OCI-M1 (cell line): ENCODE results near the gene AKAP3.

ENCODE experiments used
- DNase-seq: peaks from one replicate; lab custom pipeline; 2025; lab: John Stamatoyannopoulos, UW

Gene AKAP3

DNA sequence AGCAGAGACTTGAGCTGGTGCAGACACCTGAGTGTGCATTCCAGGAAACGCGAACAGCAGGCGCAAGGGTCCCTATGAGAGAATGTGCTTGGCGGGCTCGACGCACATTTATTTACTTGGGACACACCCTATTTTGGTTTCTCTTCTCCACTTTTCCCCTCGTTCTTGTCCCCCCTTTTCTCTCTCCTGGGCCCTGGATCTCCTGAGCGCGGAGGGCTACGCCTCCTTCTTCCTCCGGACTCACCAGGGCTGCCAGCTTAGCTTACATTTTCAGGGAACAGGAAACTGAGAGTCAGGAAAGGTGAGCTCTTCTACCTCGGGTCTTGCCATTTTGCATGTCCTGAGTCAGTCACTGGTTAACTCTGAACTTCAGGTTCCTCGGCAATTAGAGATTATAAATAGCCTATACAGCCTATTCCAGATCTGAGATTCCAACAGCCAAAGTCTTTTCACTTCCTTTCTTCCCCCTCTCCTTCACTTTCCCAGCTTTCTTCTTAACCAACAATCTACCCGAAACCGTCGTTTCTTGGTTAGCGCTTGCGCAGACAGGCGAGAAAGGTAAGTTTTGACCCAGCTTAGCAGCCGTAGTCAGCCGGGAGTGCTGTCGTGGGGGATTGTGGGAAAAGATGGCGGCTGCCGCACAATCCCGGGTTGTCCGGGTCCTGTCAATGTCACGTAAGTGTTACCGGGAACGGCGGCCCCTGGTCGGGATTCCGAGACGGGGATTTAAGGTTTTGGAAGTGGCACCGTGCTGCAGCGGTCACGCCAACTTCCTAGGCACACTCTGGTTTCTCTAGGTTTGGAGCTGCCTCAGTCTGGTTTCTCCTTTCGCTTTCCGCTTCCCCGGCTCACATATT, at the start of gene AKAP3, which contains the start of gene NDUFA9:
AKAP3 (minus strand) TSS at position 551 of the 857 bp plus-strand sequence. CDS start 10,855 bp downstream, outside the sequence.
NDUFA9 (plus strand) TSS at position 614 of the 857 bp plus-strand sequence; CDS start at position 627, 13 bp downstream.
- DNase-seq, result peak; percentile 89

DNA sequence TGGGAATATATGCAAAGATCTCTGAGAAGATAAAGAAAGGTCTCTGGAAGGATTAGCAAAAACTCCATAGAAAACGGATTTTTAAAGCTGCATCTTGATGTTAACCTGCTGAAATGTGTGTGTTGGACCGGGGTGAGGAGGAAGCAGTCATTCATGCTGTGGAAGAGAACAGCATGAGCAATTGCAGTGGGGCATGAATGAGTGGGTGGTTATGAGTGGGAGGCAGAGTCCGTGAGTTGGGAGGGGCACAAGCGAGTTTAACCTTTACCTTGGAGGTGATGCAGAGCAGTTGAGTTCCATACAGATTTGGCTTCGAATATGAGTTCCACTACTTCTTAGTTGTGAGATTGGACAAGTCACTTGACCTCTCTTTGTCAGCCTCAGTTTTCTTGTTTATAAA, 41.9 kb upstream of the AKAP3 start:
- no peak for DNase-seq

DNA sequence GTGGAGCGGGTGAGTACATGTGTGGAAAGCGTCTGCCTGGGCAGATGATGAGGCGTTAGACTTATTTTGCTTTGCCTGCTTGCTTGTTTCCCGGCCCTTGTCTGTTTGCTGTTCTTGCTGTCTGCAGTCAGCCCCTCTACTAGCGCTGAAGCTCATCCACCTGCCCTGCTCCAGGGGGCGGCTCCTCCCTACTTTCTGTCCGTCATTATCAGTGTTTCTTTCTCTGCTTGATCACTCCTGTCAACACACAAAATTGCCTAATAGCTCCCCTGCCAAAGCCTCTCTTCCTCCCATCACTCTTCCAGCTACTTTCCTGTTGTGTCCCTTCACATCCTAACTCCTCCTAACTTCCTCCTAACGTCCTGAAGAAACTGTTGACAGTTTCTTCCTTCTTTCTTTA, 36.5 kb upstream of the AKAP3 start:
- no peak for DNase-seq

DNA sequence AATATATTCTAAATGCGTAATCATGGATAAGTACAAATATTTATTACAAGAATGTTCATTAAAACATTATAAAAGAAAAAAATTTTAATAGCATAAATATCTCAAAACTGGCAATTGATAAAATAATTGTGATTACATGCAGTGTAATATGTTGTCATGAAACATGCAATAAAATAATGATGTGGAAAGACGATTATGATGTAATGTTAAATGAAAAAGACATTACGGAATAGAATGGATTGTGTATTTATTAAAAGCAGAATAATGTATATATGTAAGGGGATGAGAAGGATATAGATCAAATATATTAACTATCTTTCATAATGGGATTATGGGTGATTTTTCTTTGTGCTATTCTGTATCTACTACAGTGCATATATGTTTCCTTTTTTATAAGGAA, 32.9 kb upstream of the AKAP3 start:
- no peak for DNase-seq

DNA sequence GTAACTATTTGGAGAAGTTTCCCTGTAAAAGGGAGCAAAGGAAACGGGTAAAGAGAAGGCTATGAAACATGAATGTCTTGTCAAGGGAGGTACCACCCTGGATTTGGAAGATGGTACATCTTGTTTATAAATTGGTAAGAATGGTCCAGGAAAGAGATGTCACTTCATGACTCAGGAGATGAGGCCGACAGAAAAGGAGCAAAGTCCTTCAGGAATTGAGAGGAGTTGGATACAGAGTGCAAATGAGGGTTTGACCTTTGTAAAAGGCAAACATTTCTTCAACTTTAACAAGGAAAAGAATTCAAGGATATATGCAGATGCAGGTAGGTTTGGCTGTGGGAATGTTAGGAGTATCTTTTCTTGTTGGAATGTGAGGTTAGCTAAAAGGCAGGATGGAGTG, 30.9 kb upstream of the AKAP3 start:
- DNase-seq, result no peak

DNA sequence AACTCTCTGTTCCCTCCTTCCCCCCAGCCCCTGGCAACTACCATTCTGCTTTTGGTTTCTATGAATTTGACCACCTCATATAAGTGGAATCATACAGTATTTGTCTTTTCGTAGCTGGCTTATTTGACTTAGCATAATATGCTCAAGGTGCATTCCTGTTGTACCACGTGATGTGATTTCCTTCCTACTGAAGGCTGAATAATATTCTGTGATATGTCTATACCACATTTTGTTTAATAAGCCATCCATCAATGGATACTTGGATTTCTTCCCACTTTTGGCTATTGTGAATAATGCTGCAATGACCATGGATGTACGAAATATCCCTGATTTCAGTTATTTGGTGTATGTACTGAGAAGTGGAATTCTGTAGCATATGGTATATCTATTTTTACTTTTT, 16.4 kb upstream of the AKAP3 start:
- DNase-seq, result no peak

DNA sequence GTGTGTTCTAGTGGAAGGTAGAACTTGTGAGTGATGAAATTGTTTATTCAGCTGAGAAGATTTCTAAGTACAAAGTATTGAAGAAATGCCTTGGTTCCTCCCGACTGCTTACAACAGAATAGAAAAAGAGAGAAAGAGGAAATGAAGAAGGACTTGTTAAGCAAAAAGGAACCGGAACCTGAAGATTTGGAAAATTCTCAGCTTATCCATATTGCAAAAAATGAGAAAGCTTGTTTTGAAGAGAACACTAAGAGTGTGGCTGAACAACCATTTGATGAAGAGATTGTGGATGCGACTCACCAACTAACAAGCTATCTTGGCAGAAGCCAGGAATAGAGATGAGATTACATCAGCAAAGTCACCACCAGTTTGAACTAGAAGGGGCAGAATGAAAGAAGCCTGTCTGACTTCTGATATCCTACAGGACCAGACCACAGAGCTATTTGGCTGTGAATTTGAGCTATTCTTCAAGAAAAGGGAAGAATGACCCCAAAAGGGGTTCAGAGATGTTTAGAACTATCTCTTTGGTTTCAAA, 15.2 kb upstream of the AKAP3 start:
- DNase-seq, result peak; percentile 75

DNA sequence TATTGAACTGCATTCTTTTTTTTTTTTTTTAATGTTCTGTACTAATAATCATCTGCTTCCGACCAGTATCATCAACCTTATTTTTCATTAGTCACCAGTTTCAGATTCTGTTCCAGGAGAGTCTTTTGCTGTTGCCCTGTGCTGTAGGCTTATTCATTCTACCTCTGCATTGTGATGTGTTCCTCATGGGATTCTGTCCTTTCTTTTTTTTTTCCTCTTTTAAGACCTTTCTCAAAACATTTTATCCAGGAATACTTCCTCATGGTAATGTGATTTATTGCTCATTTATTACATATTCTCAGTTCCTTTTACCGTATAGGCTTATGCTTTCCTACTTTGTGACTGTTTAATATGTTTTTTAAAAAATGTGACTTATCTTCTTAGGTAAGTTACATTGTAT, 4.8 kb upstream of the AKAP3 start:
- DNase-seq, result no peak

DNA sequence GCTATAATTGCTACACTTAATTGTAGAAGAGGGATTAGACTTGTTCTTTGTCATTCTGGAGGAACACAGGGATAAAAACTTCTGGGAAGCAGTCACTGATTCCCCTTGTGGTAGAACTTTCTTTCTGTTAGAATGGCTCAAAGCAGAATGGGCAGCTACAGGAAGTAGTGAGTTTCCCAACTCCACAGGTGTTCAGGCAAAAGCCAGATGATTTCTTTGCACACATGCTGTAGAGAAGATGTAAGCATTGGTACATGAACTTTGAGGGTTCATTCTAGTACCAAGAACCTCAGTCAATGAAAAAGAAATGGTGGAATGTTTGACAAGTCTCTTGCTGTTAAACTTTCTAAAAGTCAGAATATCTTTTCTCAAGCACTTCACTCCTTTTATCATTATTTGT, 4.4 kb upstream of the AKAP3 start:
- no peak for DNase-seq

DNA sequence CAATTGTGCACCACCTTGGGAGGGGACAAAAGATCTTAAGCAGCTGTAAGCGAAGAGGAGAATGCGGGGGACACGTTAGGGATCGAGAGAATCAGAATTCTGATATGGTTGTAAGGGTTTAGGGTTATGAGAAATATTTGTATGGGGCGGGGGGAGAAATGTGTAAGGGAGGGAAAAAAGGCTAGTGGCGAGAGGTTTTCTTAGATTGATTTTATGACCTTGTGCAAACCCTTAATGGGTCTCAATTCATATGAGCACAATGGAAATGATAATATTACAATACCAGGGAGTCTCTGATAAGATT, 459 bp upstream of the AKAP3 start:
- DNase-seq, result no peak

DNA sequence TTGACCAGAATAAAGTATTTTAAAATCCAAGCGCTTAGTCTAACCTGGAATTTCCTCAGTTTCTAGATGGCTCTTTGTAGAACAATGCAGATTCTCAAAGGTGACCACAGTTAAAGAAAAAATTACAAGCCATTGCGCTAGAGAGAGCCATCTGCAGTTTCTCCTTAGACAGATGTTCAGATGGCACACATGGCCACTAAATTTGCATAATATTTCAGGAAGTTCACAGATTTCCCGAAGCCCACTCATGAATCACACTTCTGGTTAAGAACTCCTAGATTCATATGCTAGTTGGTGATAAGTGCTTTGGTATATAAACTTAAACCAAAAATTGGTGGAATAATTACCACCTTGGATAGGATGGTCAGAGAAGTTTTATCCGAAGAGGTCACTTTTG, 749 bp downstream of the AKAP3 start:
- peak; percentile 73 for DNase-seq

DNA sequence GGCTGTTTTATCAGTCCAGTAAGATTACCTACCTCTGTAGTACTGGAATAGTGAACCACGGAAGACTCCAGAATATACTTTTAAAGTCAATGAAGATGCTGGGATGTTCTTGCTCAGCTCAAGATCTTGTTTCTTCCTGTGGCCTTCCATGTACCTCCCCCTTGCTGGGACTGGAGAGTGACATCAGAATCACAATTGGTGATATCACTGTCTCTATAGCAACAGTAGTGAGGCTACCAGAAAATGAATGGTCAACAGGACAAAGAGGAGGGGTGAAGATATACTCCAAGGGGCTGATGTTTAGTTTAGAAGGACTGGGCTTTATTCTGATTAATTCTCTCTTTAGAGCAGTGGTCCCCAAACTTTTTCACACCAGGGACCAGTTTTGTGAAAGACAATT, 3.8 kb downstream of the AKAP3 start:
- peak; percentile 7 for DNase-seq

DNA sequence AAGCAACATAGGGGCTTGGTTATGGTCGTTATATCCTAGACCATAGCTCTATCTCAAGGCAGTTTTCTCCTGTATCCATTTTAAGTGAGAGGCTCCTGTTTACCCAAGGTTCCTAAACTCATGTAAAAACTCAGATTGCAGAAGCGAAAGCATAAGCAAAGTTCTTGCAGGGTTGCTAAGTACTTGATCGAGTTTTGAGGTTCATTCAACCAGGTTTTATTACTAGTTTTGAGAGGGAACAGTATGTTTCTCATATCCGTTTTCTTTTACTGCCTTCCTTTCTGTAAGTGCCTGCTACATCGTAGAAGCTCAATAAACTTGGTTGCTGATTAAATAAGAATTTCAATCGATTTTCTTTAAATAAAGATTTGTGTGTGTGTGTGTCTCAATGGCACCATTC, 5.1 kb downstream of the AKAP3 start:
- no peak for DNase-seq

DNA sequence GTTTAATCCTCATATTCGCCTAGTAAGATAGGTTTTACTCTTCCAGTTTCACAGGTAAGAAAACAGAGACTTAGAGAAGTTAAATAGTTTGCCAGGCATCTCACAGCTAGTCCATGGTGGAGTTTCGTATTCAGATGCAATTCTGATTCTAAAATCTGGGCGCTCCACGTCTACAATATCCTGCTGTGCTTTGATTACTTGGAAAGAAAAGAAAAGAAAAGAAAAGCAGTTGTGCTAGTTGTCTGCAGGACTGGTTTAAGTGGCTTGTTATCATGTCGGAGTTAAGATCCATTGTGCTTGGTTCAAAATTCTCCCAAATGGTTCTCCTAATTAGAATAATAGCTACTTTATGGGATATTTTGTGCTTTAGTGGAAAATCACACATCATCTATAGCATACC, 18.6 kb downstream of the AKAP3 start:
- DNase-seq, result no peak

DNA sequence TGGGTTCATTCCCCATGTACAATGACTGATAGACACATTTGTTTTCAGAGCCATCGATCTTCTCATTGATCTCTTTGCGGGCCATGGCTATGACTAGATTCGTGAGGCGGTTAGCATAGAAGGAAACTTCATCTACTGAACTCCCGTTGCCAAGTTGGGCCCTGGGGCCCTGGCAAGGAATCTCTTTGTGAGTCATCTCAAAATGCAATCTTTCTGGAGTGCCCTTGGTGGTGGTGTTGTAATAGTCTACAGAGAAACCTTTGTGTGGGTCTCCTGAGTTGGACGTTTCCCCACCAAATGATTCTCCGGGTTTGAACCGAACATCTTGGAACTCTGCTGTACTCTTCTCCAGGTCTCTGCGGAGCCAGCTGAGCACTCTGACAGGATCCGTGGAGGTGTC, 20.4 kb downstream of the AKAP3 start:
- DNase-seq, result no peak

DNA sequence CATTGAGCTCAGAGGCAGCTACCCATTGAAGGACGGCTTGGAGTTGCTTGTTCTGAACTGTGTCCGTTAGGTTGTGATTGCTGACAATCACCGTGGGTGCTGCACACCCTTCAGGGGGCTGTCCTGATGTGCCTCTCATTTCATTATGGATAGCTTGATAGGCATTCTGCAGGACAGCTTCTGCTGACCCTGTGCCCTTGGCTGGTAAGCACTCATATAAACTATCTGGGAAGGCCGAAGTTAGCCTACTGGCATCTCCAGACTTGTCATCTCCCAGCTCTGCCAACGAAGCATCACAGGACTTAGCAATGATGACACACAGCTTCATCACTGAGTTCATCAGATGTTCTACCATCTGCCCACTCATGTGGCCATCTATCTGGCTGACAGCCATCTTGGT, 22.3 kb downstream of the AKAP3 start:
- DNase-seq, result no peak

DNA sequence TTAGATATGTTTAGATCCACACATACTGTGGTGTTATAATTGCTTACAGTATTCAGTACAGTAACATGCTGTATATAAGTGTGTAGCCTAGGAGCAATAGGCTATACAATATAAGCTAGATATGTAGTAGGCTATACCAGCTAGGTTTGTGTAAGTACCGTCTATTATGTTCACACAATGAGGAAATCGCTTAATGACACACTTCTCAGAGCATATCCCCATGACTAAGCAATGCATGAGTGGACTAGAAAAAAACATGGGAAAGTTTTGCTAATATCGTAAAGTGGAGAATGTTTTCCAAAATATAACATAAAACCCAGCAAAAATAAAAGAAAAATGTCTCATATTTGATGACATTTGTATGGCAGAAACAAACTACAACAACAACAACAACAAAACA, 27.3 kb downstream of the AKAP3 start:
- no peak for DNase-seq

DNA sequence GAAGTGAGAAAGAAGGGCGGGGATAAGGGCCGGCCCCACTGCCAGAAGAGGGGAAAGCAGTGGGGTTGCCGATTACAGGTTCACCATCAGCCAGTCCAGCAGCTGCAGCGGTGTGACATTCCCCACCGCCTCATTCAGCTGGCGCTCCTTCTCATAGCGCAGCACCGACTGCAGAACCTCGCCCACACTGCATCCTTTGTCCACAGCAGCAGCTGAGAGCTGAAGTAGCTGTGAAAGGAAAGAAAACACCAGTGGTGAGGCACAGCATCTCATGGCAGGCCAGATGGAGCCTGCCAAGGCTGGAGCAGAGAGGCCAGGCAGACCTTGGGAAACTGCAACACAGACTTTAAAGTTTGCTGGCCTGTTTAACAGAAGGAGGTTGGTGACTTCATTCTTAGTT, 33.2 kb downstream of the AKAP3 start:
- no peak for DNase-seq

DNA sequence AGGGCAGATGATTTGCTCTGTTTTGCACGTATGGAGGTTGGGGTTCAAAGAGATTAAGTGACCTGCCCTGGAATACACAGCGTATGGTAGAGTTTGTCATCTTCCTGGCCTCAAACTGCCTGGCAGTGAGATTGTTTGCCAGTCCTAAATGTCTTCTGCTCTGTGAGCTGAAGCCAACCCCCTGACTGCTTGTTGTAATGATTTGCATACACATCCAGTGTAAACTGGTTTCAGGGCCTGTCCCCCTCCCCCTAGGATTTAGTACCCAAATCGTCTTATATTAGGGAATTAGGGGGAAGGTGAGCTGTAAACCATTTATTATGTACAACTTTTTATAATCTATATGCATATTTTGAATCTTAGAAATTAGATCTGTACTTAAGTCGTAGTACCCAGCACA, 38.4 kb downstream of the AKAP3 start:
- no peak for DNase-seq

DNA sequence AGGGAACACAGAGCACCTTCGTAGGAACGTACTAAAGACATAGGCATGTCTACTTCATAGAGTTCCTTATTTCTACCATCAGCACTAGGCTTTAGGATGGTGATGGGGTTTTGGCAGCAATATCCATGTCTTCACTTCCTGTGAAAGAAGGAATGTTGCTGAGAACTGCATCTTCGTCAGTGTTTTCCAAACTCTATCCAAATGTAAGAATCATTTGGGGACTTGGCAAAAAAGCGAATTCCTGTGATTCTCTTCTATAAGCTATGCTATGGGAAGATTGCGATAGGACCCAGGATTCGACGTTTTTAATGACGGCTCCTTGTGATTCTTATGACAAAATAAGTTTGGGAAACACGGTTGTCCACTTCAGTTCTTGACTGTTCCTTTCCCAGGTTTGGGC, 39.8 kb downstream of the AKAP3 start:
- DNase-seq, result no peak

DNA sequence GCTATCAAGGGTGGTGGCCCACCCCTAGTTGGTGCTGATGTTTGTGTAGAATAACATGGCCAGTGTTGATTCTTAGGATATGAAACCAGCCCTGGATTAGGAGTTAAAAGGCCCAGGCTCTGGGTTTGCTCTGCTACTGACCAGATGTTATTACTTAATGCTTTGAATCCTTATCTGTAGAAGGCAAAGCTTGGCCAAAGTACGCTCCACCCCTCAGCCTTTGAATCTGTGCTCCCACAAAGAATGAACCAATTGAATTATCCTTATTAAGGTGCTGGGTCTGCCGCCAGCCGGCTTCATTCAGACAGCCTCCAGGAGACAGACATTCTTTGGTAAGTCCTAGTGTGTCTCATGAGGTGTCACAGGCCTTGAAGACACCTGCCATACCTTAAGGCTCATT, 41.8 kb downstream of the AKAP3 start:
- no peak for DNase-seq

DNA sequence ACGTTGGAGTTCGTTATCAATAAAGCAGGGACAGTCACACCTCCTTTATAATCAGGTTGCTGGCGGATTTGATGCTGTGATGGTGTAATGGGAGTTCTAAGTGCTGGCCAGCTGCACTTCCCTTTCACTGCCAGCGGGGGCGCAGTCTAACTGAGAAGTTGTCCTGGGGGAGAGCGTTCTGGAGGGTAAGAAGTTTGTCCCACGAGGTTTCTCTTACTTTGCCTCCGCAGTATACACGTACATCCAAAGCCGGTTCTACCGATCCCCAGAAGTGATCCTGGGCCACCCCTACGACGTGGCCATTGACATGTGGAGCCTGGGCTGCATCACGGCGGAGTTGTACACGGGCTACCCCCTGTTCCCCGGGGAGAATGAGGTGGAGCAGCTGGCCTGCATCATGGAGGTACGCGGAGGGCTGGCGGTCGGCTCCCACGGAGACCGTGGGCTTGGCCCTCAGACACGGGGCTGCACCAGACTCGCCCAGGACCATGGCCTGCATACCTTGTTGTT, 44.1 kb downstream of the AKAP3 start:
- DNase-seq, result peak; percentile 92

DNA sequence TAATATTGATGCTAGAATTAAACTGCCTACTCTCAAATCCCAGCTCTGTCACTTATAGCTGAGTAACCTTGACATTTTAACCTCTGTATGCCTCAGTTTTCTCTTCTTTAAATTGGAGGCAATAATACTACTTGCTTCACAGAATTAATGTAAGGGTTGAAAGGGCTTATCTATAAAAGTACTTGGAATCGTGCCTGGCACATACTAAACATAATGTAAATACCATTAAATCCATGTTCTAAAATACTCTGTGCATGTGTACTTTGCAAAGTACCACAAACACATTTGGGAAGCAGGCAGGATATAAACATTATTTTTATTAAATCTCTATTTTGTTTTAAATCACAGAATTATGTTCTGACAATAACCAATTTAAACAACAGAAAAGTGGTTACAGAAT, 44.9 kb downstream of the AKAP3 start:
- DNase-seq, result no peak

DNA sequence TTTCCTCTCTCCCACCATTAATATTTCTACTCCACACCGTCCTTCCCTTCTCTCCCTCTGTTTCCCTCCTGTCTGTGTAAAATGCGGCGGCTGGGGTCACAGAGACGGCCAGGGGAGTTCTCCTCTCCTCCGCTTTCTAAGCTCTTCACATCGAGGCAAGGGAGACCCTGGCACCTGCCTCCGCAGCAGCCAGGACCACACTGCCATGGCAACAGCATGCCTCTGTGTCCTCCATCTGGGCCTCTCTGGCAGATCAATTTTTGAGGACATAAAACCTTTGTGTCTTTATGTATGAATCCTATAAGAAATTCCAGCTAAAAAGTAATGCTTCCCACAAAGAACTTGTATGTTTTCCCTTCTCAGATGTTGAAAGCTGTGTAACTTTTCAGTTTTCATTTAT, 45.4 kb downstream of the AKAP3 start:
- no peak for DNase-seq
